GM12801 (cell line): ENCODE data around the gene AXIN2.

Source experiments
- CTCF ChIP-seq: IDR thresholded peaks from one replicate; pipeline ENCODE4 v1.5.1; 2011; ENCODE audit warnings: control low read depth; ENCODE audit not compliant: insufficient read length; ENCODE audit errors: extremely low read depth

The AXIN2 gene

GRCh38 chr17:65523853-65524664 lies 37.4 kb downstream of the AXIN2 start:
- no peak for TF ChIP-seq CTCF

- no peak for TF ChIP-seq CTCF
Measured at GRCh38 chr17:65523411-65523810, 38.0 kb downstream of the AXIN2 start.

- TF ChIP-seq CTCF: no peak
Measured at GRCh38 chr17:65522751-65523404, 38.6 kb downstream of the AXIN2 start.

- no peak for TF ChIP-seq CTCF
Measured at GRCh38 chr17:65519462-65519861, 42.0 kb downstream of the AXIN2 start.

GRCh38 chr17:65518256-65518655 lies 43.2 kb downstream of the AXIN2 start:
- no peak for TF ChIP-seq CTCF

GRCh38 chr17:65515959-65516948 lies 45.2 kb downstream of the AXIN2 start:
- no peak for TF ChIP-seq CTCF

- TF ChIP-seq CTCF: no peak
Measured at GRCh38 chr17:65515512-65515911, 45.9 kb downstream of the AXIN2 start.
